HL-60/S4 treated with phorbol 12-myristate 13-acetate at 8.2 ng/mL for 4 days and 3 days (cell line): ENCODE results near the gene MPV17.
"Not testable (repeated sequence)": the region's sequence is repeated elsewhere in the genome, so short reads cannot be mapped to it uniquely, and the experiment has no call there.

Experiments
- in situ Hi-C: fragments of 300-500 bp; cut with MboI; formaldehyde crosslinking; loops from 2 replicates; pipeline ENCODE4 v1.15.0; 2022; ENCODE audit warnings: low sequenced_read_pairs

Gene MPV17

DNA sequence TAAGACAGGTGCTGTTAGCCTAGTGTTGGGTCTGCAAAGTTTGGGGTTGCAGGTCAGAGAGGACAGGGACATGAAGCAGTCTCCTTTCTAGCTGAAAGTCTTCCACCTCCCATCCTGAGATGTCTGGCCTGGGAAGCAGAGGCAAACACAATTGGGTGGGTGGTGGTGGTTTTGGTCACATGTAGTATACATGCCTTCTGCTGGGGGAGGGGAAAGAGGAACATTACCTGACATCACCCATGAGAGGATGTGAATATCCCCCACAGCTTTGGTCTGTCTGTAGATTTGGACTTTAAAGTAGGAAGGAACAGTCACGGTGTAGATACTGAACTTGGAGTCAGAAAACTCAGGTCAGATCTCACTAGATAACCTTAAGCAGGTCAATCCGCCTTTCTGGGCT is 52.2 kb downstream of the MPV17 start:
- in situ Hi-C loops: no loop called here

DNA sequence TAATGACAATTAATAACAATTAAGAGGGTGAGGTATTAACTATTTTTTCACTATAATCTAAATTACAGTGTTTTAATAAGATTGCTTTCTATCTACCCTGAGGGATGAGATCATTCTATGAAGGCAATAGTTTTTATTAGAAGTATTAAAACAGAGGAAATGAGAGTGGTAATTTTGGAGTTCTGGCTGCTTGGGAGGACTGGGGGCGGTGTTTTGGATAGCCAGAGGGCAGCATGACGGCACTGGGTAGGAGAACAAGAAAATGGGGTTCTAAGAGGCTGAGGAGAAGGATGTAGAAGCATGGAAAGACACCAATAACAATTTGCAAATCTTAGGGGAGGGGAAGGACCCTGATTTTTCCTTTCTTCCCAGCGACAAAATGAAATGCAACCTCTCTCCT is 52.8 kb downstream of the MPV17 start:
- in situ Hi-C loops: no loop called here

DNA sequence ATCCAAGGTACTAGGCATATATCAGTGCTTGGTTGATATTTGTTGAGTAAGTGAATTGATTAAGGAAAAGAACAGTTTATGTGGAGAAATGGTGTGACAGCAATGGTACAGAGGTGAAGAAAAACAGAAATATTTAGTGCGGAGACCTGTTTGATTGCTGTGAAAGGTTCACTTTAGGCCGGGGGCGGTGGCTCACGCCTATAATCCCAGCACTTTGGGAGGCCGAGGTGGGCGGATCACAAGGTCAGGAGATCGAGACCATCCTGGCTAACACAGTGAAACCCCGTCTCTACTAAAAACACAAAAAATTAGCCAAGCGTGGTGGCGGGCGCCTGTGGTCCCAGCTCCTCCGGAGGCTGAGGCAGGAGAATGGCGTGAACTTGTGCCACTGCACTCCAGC is 54.6 kb downstream of the MPV17 start:
- in situ Hi-C loops: not testable (repeated sequence)

DNA sequence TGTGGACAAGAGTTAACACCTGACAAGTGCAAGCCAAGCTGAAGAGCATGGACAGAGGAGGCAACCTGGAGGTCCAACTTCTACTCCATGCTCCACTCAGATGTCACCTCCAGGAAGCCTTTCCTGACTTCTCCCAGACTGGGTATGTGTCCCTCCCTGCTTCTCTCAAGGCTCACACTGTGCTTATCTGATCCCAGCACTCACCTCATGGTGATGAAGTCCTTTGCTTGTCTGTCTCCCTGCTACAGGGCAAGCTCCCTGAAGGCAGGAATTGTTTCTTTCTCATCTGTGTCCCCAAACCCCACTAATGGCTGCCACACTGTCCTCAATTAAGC is 57.4 kb downstream of the MPV17 start:
- in situ Hi-C loops: no loop called here

DNA sequence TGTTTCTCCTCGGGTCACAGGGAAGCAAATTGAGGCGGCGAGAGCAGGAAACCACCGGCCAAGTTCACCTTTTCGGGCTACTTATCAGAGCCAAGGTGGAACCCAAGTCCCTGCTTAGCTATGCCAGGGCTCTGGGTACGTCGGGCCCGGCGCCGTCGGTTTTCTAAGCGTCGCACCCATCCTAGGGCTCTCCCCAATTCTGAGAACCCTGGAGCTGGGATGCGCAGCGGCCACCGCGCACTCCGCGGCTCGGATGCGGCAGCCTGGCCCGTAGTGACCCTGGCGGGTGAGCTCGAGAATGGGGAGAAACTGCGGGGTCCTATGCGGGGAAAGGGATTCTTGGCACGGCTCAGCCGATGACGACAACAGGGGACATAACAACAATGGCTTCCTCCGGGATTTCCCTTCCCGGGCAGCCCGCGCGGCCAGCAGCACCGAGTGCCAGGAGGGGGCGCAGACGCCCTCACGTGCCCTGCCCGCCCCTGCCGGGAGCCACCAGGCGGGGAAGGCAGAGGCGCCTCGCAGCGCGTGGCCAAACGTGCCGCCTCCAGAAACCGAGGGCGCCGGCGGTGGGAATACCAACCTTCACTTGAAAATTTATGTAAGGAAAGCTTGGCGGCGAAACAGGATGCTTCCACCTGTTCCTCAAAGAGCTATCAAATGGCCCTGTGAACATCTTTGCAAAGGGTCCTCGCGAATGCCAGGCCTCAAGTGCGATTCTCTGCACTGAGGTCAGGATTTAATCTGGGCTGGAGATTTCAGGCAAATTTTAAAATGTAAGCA is 58.0 kb downstream of the MPV17 start:
- in situ Hi-C loops: no loop called here

GRCh38 chr2:27264253-27264752 is 58.6 kb downstream of the MPV17 start:
- in situ Hi-C loops: no loop called here

DNA sequence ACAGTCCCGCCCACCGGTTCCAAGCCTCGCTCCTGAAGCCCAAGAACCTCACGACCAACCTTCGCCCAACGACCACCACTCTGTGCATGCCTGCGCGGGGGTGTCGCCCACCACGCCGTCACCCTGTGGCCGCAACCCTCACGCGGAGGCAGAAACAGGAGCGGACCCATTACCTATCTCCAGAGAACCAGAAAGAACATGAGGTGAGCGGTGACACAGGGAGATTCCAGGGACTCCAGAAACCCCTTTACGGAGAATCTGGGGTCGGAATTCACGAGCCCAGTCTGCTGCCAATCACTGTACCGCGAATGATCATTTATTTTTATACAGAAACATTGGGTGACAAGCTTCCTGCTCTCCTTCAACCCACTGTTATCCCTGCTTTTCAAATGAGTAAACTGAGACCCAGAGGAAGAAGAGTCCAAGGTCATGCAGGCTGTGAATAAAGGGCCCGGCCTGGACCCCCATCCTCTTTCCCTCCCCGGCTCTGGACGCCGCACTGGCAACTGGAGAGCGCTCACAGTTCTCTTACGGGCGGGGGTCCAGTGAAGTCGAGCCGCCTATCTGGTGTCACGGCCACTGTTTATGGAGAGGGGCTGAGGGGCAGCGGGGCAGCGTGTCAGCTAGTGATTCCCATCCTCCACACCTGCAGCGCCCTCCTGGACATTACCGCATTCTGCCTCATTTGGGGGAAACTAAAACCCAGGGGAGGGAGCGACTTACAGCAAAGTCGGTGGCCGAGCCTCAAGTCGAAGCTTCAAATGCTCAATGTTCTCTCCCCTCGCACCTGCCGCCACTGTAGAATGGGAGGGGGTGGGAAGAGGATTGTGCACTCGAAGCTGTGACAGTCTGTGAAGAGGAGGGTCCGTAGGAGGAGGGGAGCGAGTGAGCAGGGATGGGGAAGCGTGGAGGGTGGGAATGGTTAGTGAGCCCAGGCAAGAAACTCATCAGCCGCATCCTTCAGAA is 59.3 kb downstream of the MPV17 start:
- in situ Hi-C loops: no loop called here

GRCh38 chr2:27262379-27263286 is 60.3 kb downstream of the MPV17 start, which contains the start of gene SLC30A3:
SLC30A3 (minus strand) TSS chr2:27263047; CDS start chr2:27262906, 141 bp downstream.
- in situ Hi-C loops: no loop called here

DNA sequence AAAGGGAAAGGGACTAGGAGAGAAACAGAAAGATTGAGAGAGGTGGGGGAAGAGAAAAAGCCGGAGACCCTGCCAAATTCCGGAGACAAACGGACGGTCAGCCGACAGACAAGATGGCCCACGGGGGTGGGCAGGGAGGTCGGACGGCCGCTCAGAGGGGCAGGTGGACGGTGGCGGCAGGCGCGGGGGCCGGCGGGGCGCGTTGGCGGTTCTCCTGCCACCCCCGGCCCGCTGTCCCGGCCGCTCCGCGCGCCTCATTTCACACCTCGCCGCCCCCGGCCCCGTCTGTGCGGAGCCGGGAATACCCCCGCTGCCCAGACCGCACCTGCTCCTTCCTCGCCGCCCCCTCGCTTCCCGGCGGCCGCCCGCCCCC is 61.0 kb downstream of the MPV17 start:
- in situ Hi-C loops: no loop called here

GRCh38 chr2:27261241-27261925 is 61.5 kb downstream of the MPV17 start:
- in situ Hi-C loops: no loop called here
